Gastrocnemius medialis (tissue), 4 donors: ENCODE data around the gene ZC3H12D. TPM values are rescaled to one million over a fixed set of nuclear protein-coding genes. Genes with fewer than 3 reads are reported as not detected.

Experiments used
- ATAC-seq, 2 donors: fragments of 150-250 bp; one replicate each; pipeline ENCODE4 v1.9.1; 2016
- DNase-seq, 2 donors: peaks; one replicate each; pipeline ENCODE4 v3.0.0-alpha.2; 2019
- H3K27ac ChIP-seq, 4 donors: fragments of 200-600 bp; sonication (generic); 1 replicate in 1 of 4; 2 replicates in 3 of 4; pipeline ENCODE4 v1.5.1; 2016 to 2018; ENCODE audit warnings: mild to moderate bottlenecking in 2 of 4, moderate library complexity in 1 of 4
- H3K27me3 ChIP-seq, 3 donors: fragments of 200-600 bp; sonication (generic) in 2 of 3; 1 replicate in 1 of 3; 2 replicates in 2 of 3; pipeline versions ENCODE4 v1.5.1 to v1.6.0; 2016 to 2019; ENCODE audit warnings: mild to moderate bottlenecking in 1 of 3, moderate library complexity in 1 of 3
- H3K36me3 ChIP-seq, 2 donors: fragments of 200-600 bp; sonication (generic) in 1 of 2; one replicate each; pipeline ENCODE4 v1.5.1; 2017 to 2018
- H3K4me1 ChIP-seq, 2 donors: fragments of 200-600 bp; sonication (generic) in 1 of 2; one replicate each; pipeline ENCODE4 v1.5.1; 2016 to 2017; ENCODE audit warnings: mild to moderate bottlenecking in 2 of 2
- H3K4me3 ChIP-seq, 4 donors: fragments of 200-600 bp; sonication (generic) in 3 of 4; 1 replicate in 1 of 4; 2 replicates in 3 of 4; pipeline ENCODE4 v1.5.1; 2016 to 2019; ENCODE audit warnings: mild to moderate bottlenecking in 2 of 4
- H3K9me3 ChIP-seq, 3 donors: fragments of 200-600 bp; sonication (generic) in 2 of 3; 1 replicate in 1 of 3; 2 replicates in 2 of 3; pipeline ENCODE4 v1.5.1; 2016 to 2019
- POLR2A ChIP-seq, 2 donors: fragments of 450-650 bp; IDR thresholded peaks; one replicate each; pipeline ENCODE4 v1.6.1; 2017; ENCODE audit warnings: antibody characterized with exemption in 2 of 2, mild to moderate bottlenecking in 2 of 2, moderate library complexity in 2 of 2
- in situ Hi-C, 4 donors: fragments of 200-750 bp; cut with MboI; loops; one replicate each; pipeline versions ENCODE4 v1.15.0 to v1.8.0; 2017; ENCODE audit warnings: low sequenced_read_pairs in 4 of 4
- intact Hi-C: fragments of 100-400 bp; cut with DNase I; formaldehyde crosslinking; loops from one replicate; pipeline ENCODE4 v1.15.1; 2023; ENCODE audit warnings: low total_unique reads
- total RNA-seq, 4 donors: library from RNA; depleted of rRNA; stranded (reverse); fragments of >200 nt; gene quantifications; one replicate each; pipeline versions ENCODE4 v1.1.0 to v1.2.3, GENCODE V29; 2016
- TF ChIP-seq, protein P1 (sequence below), 5 experiments: fragments of 450-650 bp in 3 of 5; fragments of 200-600 bp in 2 of 5; sonication (generic) in 2 of 5; IDR thresholded peaks in 4 of 5; conservative IDR thresholded peaks in 1 of 5; 1 replicate in 4 of 5; 2 replicates in 1 of 5; pipeline ENCODE4 v1.5.1; 2016 to 2019; ENCODE audit warnings: antibody characterized with exemption in 5 of 5, mild to moderate bottlenecking in 3 of 5, moderate library complexity in 3 of 5

Gene ZC3H12D
- total RNA-seq, 4 donors from 2014 or later = 0.03 to 0.36 (median 0.24) TPM; not detected in 1

- intact Hi-C loops = no loop called here
- TF ChIP-seq, protein P1, sequence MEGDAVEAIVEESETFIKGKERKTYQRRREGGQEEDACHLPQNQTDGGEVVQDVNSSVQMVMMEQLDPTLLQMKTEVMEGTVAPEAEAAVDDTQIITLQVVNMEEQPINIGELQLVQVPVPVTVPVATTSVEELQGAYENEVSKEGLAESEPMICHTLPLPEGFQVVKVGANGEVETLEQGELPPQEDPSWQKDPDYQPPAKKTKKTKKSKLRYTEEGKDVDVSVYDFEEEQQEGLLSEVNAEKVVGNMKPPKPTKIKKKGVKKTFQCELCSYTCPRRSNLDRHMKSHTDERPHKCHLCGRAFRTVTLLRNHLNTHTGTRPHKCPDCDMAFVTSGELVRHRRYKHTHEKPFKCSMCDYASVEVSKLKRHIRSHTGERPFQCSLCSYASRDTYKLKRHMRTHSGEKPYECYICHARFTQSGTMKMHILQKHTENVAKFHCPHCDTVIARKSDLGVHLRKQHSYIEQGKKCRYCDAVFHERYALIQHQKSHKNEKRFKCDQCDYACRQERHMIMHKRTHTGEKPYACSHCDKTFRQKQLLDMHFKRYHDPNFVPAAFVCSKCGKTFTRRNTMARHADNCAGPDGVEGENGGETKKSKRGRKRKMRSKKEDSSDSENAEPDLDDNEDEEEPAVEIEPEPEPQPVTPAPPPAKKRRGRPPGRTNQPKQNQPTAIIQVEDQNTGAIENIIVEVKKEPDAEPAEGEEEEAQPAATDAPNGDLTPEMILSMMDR (IDR thresholded peaks at IDR 0.05 in 4 of 5, conservative IDR thresholded peaks at IDR 0.05 in 1 of 5) = no peak
- TF ChIP-seq POLR2A (IDR thresholded peaks at IDR 0.05) = no peak
- in situ Hi-C loops = no loop called here
Observed at GRCh38 chr6:149473080-149474052, 11.4 kb downstream of the ZC3H12D start.

GRCh38 chr6:149472241-149472640, 12.6 kb downstream of the ZC3H12D start:
- in situ Hi-C loops (no loop called here), intact Hi-C loops (no loop called here)
- H3K36me3 ChIP-seq = no peaks in the 10 kb centered on the region
- TF ChIP-seq, protein P1 (IDR thresholded peaks at IDR 0.05 in 4 of 5, conservative IDR thresholded peaks at IDR 0.05 in 1 of 5) = no peak
- TF ChIP-seq POLR2A (IDR thresholded peaks at IDR 0.05) = no peak
- H3K27me3 ChIP-seq = no peaks in the 10 kb centered on the region
- DNase-seq = no peak
- no peaks in the 10 kb centered on the region for H3K9me3 ChIP-seq
- no peak overlapping the region for H3K4me3 ChIP-seq
- no peaks in the 10 kb centered on the region for H3K4me1 ChIP-seq
- ATAC-seq = no peak
- no peak overlapping the region for H3K27ac ChIP-seq

More at GRCh38 chr6:149473080-149474052, 11.4 kb downstream of the ZC3H12D start:
- DNase-seq (no peak), ATAC-seq (no peak)
- H3K4me3 ChIP-seq = no peak overlapping the region
- no peaks in the 10 kb centered on the region for H3K36me3 ChIP-seq
- H3K27ac ChIP-seq = no peak overlapping the region
- no peaks in the 10 kb centered on the region for H3K9me3 ChIP-seq
- no peaks in the 10 kb centered on the region for H3K4me1 ChIP-seq
- no peaks in the 10 kb centered on the region for H3K27me3 ChIP-seq

DNA sequence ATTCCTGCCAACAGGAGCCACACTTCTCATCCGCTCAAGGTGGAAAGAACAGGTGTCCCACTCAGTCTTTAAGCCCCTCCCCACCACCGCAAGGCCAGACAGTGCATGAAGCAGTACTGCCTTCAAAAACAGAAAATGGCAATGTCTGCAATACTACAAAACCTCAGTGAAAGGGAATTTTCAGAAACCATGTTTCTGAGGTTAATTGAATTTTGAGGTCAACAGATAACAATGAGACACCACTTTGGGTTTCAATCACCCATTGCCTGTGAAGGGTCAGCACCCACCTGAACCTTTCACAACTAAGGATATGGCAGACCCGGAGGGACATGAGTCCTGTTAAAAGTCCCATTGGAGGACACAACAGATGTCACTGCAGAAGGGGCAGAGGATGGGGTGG, 13.0 kb downstream of the ZC3H12D start:
- no peak for ATAC-seq
- Histone ChIP-seq H3K4me3 (no peak overlapping the region), H3K27ac (no peak overlapping the region), H3K27me3 (no peaks in the 10 kb centered on the region), H3K4me1 (no peaks in the 10 kb centered on the region), H3K36me3 (no peaks in the 10 kb centered on the region), H3K9me3 (no peaks in the 10 kb centered on the region)
- no peak for DNase-seq
- TF ChIP-seq, protein P1 (IDR thresholded peaks at IDR 0.05 in 4 of 5, conservative IDR thresholded peaks at IDR 0.05 in 1 of 5) = no peak
- TF ChIP-seq POLR2A (IDR thresholded peaks at IDR 0.05) = no peak
- intact Hi-C loops (no loop called here), in situ Hi-C loops (no loop called here)

GRCh38 chr6:149470948-149471347, 13.9 kb downstream of the ZC3H12D start:
- Histone ChIP-seq H3K4me1 (no peaks in the 10 kb centered on the region), H3K9me3 (no peaks in the 10 kb centered on the region), H3K27ac (no peak overlapping the region), H3K36me3 (no peaks in the 10 kb centered on the region), H3K4me3 (no peak overlapping the region), H3K27me3 (no peaks in the 10 kb centered on the region)
- TF ChIP-seq, protein P1 (IDR thresholded peaks at IDR 0.05 in 4 of 5, conservative IDR thresholded peaks at IDR 0.05 in 1 of 5) = no peak
- no peak for TF ChIP-seq POLR2A (IDR thresholded peaks at IDR 0.05)
- DNase-seq = no peak
- intact Hi-C loops = no loop called here
- in situ Hi-C loops = no loop called here
- no peak for ATAC-seq
